ENCODE results near the gene ARPC3.
"Not testable (repeated sequence)": the region's sequence is repeated elsewhere in the genome, so short reads cannot be mapped to it uniquely, and the experiment has no call there.

Gene ARPC3

DNA sequence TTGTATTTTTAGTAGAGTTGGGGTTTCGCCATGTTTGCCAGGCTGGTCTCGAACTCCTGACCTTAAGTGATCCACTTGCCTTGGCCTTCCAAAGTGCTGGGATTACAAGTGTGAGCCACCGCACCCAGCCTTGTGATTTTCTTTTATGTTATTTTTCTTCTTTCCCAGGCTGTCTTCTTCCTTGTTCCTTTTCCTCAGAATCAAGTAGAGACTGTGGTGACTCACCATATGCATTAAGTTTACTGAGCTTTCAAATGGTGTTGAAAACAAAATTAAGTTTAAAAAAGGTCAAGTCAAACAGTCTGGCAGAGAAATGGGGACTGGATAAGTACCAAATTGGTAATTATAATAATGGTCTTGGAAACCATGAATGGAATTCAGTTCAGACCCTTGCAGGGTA is 5.7 kb downstream of the ARPC3 start:
- Mint-ChIP-seq H3K4me1 (peaks cover 34% of the 10 kb centered on the region), H3K27ac (ENCODE audit: low read depth) (peak overlapping the region; percentile 82), H3K4me3 (no peak overlapping the region), H3K9me3 (no peaks in the 10 kb centered on the region), H3K27me3 (no peaks in the 10 kb centered on the region), H3K36me3 (ENCODE audit: insufficient read depth) (peaks cover 79% of the 10 kb centered on the region)
- no peak for DNase-seq (ENCODE audit: low spot score in 2 of 2)
- no peak for ATAC-seq (replicated peaks; ENCODE audit: extremely low read depth, poor library complexity, severe bottlenecking)

DNA sequence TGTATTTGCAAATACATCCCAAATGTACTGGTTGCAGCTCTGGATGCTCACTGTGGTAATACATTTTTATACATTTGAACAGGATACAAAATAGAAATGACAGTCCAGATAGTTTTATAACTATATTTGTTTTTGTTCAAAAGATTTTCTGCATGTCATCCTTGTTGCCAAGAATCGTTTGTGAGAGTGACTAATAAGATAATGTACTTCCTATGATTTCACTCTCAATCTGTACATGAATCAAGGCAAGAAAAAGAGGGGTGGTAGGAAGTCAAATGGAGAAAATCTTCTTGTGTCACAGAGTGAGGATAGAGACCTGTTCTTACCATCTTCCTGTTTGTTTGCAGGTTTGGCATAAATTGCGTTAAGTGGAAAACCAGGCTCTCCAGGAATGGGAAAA is 13.9 kb downstream of the ARPC3 start:
- ATAC-seq (replicated peaks; ENCODE audit: extremely low read depth, poor library complexity, severe bottlenecking) (no peak), DNase-seq (ENCODE audit: low spot score in 2 of 2) (no peak)
- Mint-ChIP-seq H3K9me3 (no peaks in the 10 kb centered on the region), H3K4me1 (no peaks in the 10 kb centered on the region), H3K36me3 (ENCODE audit: insufficient read depth) (peaks cover 64% of the 10 kb centered on the region), H3K27ac (ENCODE audit: low read depth) (peak overlapping the region; percentile 42), H3K27me3 (no peaks in the 10 kb centered on the region), H3K4me3 (no peak overlapping the region)

DNA sequence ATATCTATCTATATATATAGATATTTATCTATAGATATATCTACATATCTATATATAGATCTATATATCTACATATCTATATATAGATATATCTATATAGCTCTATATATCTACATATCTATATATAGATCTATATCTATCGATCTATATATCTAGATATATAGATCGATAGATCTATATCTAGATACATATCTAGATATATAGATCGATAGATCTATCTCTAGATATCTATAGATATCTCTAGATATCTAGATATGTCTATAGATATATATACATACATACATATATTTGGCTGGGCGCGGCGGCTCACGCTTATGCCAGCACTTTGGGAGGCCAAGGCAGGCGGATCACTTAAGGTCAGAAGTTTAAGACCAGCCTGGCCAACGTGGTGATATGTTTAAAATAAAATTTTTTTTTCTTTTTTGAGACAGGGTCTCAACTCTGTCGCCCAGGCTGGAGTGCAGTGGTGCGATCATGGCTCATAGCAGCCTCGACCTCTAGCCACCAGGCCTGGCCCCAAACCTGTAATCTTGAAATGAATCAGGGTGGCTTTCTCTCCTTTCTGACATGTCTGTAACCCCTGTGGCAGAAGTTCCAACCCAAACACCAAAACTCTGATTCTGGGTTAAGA is 18.1 kb downstream of the ARPC3 start:
- H3K4me1 Mint-ChIP-seq: no peaks in the 10 kb centered on the region
- ATAC-seq (replicated peaks; ENCODE audit: extremely low read depth, poor library complexity, severe bottlenecking) (no peak), DNase-seq (ENCODE audit: low spot score in 2 of 2) (no peak)
- H3K4me3 Mint-ChIP-seq: peak overlapping the region; percentile 94
- peak overlapping the region; percentile 100 for H3K27ac Mint-ChIP-seq (ENCODE audit: low read depth)
- H3K27me3 Mint-ChIP-seq: peaks cover 10% of the 10 kb centered on the region
- H3K9me3 Mint-ChIP-seq: no peaks in the 10 kb centered on the region
- H3K36me3 Mint-ChIP-seq (ENCODE audit: insufficient read depth): peaks cover 33% of the 10 kb centered on the region

DNA sequence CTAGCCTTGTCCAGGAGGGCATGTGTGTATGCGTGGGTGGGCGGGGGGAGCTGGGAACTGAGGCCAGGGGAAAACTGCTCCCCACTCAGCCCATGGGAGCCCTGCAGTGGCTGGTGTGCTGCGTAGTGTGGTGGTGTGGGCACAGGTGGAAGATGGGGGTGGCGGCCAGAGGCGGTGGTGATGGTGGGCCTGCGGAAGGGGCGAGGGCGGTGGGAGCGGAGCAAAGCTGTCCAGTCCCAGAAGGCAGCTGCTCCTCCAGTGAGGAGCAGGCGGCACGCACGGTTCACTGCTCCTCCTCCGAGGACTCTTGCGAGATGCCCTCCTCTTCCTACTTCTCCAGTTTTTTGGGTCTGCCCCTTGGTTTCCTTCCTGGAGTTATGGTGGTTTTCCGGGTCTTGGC is 20.5 kb downstream of the ARPC3 start:
- peaks cover 15% of the 10 kb centered on the region for H3K36me3 Mint-ChIP-seq (ENCODE audit: insufficient read depth)
- H3K27me3 Mint-ChIP-seq; ATAC-seq (replicated peaks; ENCODE audit: extremely low read depth, poor library complexity, severe bottlenecking); H3K9me3 Mint-ChIP-seq; DNase-seq (ENCODE audit: low spot score in 2 of 2); H3K4me3 Mint-ChIP-seq; H3K4me1 Mint-ChIP-seq: not testable (repeated sequence)
- H3K27ac Mint-ChIP-seq (ENCODE audit: low read depth): peak overlapping the region; percentile 88

DNA sequence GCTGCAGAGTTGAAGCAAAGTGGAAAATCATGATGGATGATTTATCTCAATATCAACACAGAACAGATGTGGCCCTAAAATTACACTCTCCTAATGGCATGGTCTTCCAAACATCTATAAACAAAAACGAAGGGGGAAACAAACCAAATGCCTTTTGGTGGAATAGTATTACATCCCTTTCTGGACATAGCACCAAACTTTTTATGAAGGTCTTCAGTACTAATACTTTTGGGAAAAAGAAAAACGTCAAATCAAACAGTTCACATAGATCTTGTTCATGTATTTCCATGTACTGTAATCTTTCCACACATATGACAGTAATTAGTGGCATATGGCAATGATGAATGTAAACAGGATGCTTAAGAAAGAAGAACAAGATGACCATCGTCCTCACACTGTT is 23.7 kb downstream of the ARPC3 start:
- Mint-ChIP-seq H3K27ac (ENCODE audit: low read depth) (no peak overlapping the region), H3K27me3 (peaks cover 10% of the 10 kb centered on the region), H3K36me3 (ENCODE audit: insufficient read depth) (peaks cover 4% of the 10 kb centered on the region), H3K4me3 (no peak overlapping the region), H3K4me1 (no peaks in the 10 kb centered on the region), H3K9me3 (no peaks in the 10 kb centered on the region)
- ATAC-seq (replicated peaks; ENCODE audit: extremely low read depth, poor library complexity, severe bottlenecking) (no peak), DNase-seq (ENCODE audit: low spot score in 2 of 2) (no peak)

DNA sequence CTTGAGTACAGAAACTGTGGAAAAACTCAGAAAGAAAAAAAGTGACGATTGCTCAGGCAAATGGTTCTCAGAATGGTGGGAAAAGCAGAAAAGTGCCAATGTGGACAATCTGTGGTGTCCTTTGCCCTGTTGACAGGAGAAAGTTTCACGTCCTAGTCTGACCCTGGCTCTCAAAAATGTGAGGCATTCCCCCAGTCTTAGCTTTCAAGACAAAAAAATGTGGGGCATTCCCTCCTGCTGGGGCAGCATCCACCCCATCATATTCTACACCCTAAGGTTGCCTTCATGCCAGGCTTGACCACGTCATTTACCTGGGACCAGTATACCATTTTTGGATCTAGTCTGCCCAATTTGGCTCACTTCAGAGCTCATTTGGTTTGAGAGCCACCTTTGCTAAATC is 25.9 kb downstream of the ARPC3 start:
- no peak for DNase-seq (ENCODE audit: low spot score in 2 of 2)
- Mint-ChIP-seq H3K4me3 (no peak overlapping the region), H3K27ac (ENCODE audit: low read depth) (no peak overlapping the region), H3K27me3 (peaks cover 9% of the 10 kb centered on the region), H3K9me3 (no peaks in the 10 kb centered on the region), H3K36me3 (ENCODE audit: insufficient read depth) (no peaks in the 10 kb centered on the region), H3K4me1 (no peaks in the 10 kb centered on the region)
- no peak for ATAC-seq (replicated peaks; ENCODE audit: extremely low read depth, poor library complexity, severe bottlenecking)

DNA sequence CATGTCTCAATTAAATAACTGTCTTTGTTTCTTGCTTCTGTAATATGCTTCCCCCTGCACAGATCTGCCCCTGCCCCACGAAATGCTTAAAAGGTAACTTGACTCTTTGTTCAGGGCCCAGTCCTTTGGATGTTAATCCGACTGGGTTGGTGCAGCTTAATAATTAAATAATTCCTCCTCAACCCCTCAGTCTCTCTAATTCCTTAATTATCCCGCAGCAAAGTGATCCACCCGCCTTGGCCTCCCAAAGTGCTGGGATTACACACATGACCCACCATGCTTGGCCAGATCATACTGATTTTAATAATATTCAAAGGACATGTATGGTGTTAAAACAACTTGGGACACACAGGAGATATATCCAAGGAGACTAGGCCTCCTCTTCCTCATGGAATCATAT is 28.4 kb downstream of the ARPC3 start:
- DNase-seq (ENCODE audit: low spot score in 2 of 2) (no peak), ATAC-seq (replicated peaks; ENCODE audit: extremely low read depth, poor library complexity, severe bottlenecking) (no peak)

DNA sequence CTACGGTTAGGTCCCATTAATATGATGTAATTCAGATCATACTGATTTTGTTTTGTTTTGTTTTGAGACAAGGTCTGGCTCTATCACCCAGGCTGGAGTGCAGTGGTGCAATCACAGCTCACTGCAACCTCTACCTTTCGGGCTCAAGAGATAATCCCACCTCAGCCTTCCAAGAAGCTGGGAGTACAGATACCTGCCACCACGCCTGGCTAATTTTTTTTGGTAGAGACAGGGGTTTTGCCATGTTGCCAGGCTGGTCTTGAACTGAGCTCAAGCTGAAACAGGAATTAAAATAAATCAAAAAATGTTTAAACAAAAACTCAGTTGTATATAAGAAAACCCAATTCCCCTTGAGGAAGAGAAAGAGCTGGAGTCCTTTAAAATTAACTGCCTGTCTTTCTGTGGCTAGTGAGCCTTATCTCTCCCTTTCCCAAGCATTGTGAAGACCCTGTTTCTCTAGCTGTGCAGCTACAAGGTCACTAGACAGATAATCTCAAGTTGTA is 28.9 kb downstream of the ARPC3 start:
- ATAC-seq (replicated peaks; ENCODE audit: extremely low read depth, poor library complexity, severe bottlenecking) (no peak), DNase-seq (ENCODE audit: low spot score in 2 of 2) (no peak)
- Mint-ChIP-seq H3K27me3 (no peaks in the 10 kb centered on the region), H3K36me3 (ENCODE audit: insufficient read depth) (no peaks in the 10 kb centered on the region), H3K4me1 (no peaks in the 10 kb centered on the region), H3K9me3 (no peaks in the 10 kb centered on the region), H3K4me3 (no peak overlapping the region), H3K27ac (ENCODE audit: low read depth) (no peak overlapping the region)

More for the DNA sequence above, 28.4 kb downstream of the ARPC3 start:
- Mint-ChIP-seq H3K4me1 (no peaks in the 10 kb centered on the region), H3K9me3 (no peaks in the 10 kb centered on the region), H3K27ac (ENCODE audit: low read depth) (no peak overlapping the region), H3K4me3 (no peak overlapping the region), H3K36me3 (ENCODE audit: insufficient read depth) (no peaks in the 10 kb centered on the region), H3K27me3 (no peaks in the 10 kb centered on the region)

DNA sequence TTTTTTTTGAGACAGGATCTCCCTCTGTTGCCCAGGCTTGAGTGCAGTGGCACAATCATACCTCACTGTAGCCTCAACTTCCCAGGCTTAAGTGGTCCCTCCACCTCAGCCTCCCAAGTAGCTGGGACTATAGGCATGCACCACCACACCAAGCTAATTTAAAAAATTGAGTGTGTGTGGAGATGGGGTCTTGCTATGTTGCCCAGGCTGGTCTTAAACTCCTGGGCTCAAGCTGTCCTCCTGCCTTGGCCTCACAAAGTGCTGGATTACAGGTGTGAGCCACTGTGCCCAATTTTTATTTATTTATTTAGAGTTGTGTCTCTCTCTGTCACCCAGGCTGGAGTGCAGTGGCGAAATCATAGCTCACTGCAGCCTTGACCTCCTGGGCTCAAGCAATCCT is 29.5 kb downstream of the ARPC3 start:
- ATAC-seq (replicated peaks; ENCODE audit: extremely low read depth, poor library complexity, severe bottlenecking); DNase-seq (ENCODE audit: low spot score in 2 of 2); H3K36me3 Mint-ChIP-seq (ENCODE audit: insufficient read depth); H3K4me3 Mint-ChIP-seq; H3K27me3 Mint-ChIP-seq; H3K27ac Mint-ChIP-seq (ENCODE audit: low read depth); H3K9me3 Mint-ChIP-seq; H3K4me1 Mint-ChIP-seq: not testable (repeated sequence)

DNA sequence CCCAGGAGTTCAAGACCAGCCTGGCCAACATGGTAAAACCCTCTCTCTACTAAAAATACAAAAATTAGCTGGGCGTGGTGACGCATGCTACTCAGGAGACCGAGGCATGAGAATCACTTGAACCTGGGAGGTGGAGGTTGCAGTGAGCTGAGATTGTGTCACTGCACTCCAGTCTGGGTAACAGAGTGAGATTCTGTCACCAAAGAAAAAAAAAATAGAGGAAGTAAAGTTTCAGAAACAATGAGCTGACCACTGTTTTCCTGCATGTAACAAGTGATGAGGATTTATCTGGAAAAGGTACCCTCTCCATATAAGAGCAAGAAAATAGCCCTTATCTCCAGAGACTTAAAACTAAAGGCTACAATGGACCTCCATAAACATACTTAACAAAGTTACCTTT is 33.0 kb downstream of the ARPC3 start:
- ATAC-seq (replicated peaks; ENCODE audit: extremely low read depth, poor library complexity, severe bottlenecking); DNase-seq (ENCODE audit: low spot score in 2 of 2); H3K9me3 Mint-ChIP-seq; H3K4me3 Mint-ChIP-seq; H3K4me1 Mint-ChIP-seq; H3K27me3 Mint-ChIP-seq; H3K36me3 Mint-ChIP-seq (ENCODE audit: insufficient read depth); H3K27ac Mint-ChIP-seq (ENCODE audit: low read depth): not testable (repeated sequence)

DNA sequence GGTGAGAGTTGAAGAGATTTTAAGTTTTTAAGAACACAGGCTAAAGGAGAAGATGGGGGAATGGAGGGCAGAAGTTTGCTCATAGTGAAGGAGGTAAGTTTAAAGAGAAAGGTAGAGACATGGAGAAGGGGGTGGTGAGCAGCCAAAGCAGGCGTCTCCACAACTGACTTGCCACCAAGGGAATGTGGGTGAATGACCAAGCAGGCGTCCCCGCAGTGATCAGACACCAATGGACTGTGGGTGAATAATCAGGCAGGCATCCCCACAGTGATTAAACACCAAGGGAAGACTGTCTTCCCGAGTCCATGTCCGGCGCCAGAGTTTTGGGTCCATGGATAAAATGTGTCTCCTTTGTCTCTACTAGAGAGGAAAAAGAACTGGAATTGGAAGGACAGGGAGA is 40.1 kb downstream of the ARPC3 start:
- not testable (repeated sequence) for H3K36me3 Mint-ChIP-seq (ENCODE audit: insufficient read depth); H3K27me3 Mint-ChIP-seq; DNase-seq (ENCODE audit: low spot score in 2 of 2); H3K4me1 Mint-ChIP-seq; H3K9me3 Mint-ChIP-seq; H3K4me3 Mint-ChIP-seq; ATAC-seq (replicated peaks; ENCODE audit: extremely low read depth, poor library complexity, severe bottlenecking); H3K27ac Mint-ChIP-seq (ENCODE audit: low read depth)

DNA sequence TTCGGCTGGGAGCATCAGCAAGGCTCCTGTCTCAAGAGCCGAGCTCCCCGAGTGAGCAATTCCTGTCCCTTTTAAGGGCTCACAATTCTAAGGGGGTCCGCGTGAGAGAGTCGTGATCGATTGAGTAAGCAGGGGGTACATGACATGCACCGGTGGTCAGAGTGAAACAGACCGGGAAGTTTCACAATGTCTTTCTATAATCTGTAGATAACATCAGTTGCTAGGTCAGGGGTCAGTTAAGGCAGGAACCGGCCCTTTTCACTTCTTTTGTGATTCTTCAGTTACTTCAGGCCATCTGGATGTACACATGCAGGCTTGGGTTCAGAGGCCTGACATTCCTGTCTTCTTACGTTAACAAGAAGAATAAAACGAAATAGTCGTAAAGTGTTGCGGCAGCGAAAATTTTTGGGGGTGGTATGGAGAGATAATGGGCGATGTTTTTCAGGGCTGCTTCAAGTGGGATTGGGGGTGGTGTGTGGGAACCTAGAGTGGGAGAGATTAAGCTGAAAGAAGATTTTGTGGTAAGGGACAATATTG is 44.9 kb downstream of the ARPC3 start:
- Mint-ChIP-seq H3K4me1 (peaks cover 11% of the 10 kb centered on the region), H3K36me3 (ENCODE audit: insufficient read depth) (peaks cover 17% of the 10 kb centered on the region)
- H3K27ac Mint-ChIP-seq (ENCODE audit: low read depth); H3K4me3 Mint-ChIP-seq; DNase-seq (ENCODE audit: low spot score in 2 of 2); H3K9me3 Mint-ChIP-seq; H3K27me3 Mint-ChIP-seq; ATAC-seq (replicated peaks; ENCODE audit: extremely low read depth, poor library complexity, severe bottlenecking): not testable (repeated sequence)

DNA sequence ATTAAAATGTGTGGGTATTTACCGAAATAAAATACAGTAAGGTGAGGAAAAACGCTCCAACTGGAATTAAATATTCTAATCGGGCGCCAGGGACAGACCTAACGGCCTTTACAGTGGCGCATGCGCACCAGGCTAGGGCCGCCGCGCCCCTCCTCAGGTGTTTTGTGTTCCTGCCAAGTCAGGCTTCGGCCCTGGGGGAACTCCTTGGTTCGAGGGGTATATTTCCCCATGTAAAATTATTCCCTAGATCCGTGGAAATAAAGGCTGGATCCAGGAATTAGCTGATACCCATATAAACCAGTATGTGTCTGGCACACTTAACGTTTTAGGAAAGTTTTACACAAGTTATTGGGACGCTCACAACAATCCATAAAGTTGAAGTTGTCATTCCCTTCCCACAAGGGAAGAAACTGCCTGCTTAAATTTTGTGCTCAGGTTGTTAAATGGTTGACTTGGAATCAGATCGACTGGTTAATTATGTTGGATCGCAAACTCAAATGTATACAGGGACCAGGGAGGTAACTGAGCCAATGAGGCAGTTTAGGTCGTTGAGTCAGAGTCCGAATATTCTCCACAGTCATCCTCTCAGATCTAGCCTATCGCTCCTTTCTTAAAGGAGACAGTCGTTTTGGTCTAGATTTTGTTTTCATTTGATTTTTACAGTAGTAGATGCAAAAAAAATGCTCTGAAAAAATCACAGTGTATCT is 46.0 kb downstream of the ARPC3 start:
- Mint-ChIP-seq H3K27ac (ENCODE audit: low read depth) (peak overlapping the region; percentile 96), H3K27me3 (no peaks in the 10 kb centered on the region), H3K4me1 (peaks cover 11% of the 10 kb centered on the region), H3K36me3 (ENCODE audit: insufficient read depth) (peaks cover 20% of the 10 kb centered on the region), H3K9me3 (no peaks in the 10 kb centered on the region), H3K4me3 (peak overlapping the region; percentile 99)
- DNase-seq (ENCODE audit: low spot score in 2 of 2) (peak; percentile 57 to 58), ATAC-seq (replicated peaks; ENCODE audit: extremely low read depth, poor library complexity, severe bottlenecking) (no peak)
